Spleen (tissue), 11 donors: ENCODE measurements around the gene MTNR1B. TPM values are rescaled to one million over a fixed set of nuclear protein-coding genes. Genes with fewer than 3 reads are reported as not detected.

Source experiments
- DNase-seq: peaks from one replicate; pipeline ENCODE4 v3.0.0-alpha.2; 2020
- H3K27ac ChIP-seq, 8 donors: fragments of 200-600 bp; sonication (generic) in 7 of 8; 1 replicate in 4 of 8; 2 replicates in 4 of 8; pipeline versions ENCODE4 v1.5.0 to v1.8.0; 2016 to 2021; ENCODE audit warnings: inconsistent platforms in 4 of 8, mild to moderate bottlenecking in 4 of 8, moderate library complexity in 1 of 8
- H3K27me3 ChIP-seq, 7 donors: fragments of 200-600 bp; sonication (generic) in 6 of 7; replicated peaks in 1 of 7; 1 replicate in 4 of 7; 2 replicates in 3 of 7; pipeline versions ENCODE4 v1.5.0 to v1.8.0; 2016 to 2021; ENCODE audit warnings: inconsistent platforms in 3 of 7, mild to moderate bottlenecking in 1 of 7
- H3K36me3 ChIP-seq, 6 donors: fragments of 200-600 bp; sonication (generic) in 5 of 6; 1 replicate in 4 of 6; 2 replicates in 2 of 6; pipeline versions ENCODE4 v1.5.0 to v1.8.0; 2016 to 2021; ENCODE audit warnings: inconsistent platforms in 2 of 6
- H3K4me1 ChIP-seq, 6 donors: fragments of 200-600 bp; sonication (generic) in 5 of 6; 1 replicate in 3 of 6; 2 replicates in 3 of 6; pipeline versions ENCODE4 v1.5.0 to v1.8.0; 2016 to 2021; ENCODE audit warnings: inconsistent platforms in 3 of 6
- H3K4me3 ChIP-seq, 8 donors: fragments of 200-600 bp; sonication (generic) in 7 of 8; 1 replicate in 4 of 8; 2 replicates in 4 of 8; pipeline versions ENCODE4 v1.5.0 to v1.8.0; 2016 to 2021; ENCODE audit warnings: inconsistent platforms in 4 of 8, mild to moderate bottlenecking in 4 of 8, moderate library complexity in 2 of 8
- H3K9me3 ChIP-seq, 8 donors: fragments of 200-600 bp; sonication (generic) in 7 of 8; 1 replicate in 4 of 8; 2 replicates in 4 of 8; pipeline versions ENCODE4 v1.5.0 to v1.8.0; 2016 to 2021; ENCODE audit warnings: inconsistent platforms in 4 of 8
- POLR2A ChIP-seq, 3 donors: fragments of 450-650 bp; IDR thresholded peaks; one replicate each; pipeline ENCODE4 v1.5.1; 2017; ENCODE audit warnings: antibody characterized with exemption in 3 of 3, mild to moderate bottlenecking in 1 of 3
- POLR2AphosphoS5 ChIP-seq, 3 donors: sonication (generic); formaldehyde crosslinking; IDR thresholded peaks; one replicate each; pipeline ENCODE4 v1.5.1; 2017; ENCODE audit warnings: antibody characterized with exemption in 3 of 3
- WGBS, 5 donors: extraction: QIAGEN DNeasy Blood & Tissue Kit in 3 of 5; methylation state at CpG; one replicate each; pipeline versions ENCODE4 v1.1.5 to v1.1.7; 2013 to 2018; 5-methylcytosine and 5-hydroxymethylcytosine counted together
- intact Hi-C: fragments of 100-400 bp; cut with DNase I; formaldehyde crosslinking; loops from one replicate; pipeline ENCODE4 v1.15.0; 2023; ENCODE audit warnings: low total_unique reads
- polyA plus RNA-seq, 3 donors: library from polyadenylated mRNA; stranded (reverse); fragments of 200-250 nt; gene quantifications; one replicate each; pipeline ENCODE4 v1.2.1, GENCODE V29; 2013
- total RNA-seq, 7 donors: library from RNA; depleted of rRNA in 3 of 7; stranded (reverse); fragments of >200 nt in 3 of 7; fragmentation: NEBNext Ultra II Directional in 4 of 7; extraction: Animal tissue kit (Norgen Biotek cat#: 25700) in 4 of 7; gene quantifications; one replicate each; pipeline versions ENCODE4 v1.1.0 to v1.2.1, GENCODE V29; 2016 to 2021
- TF ChIP-seq, protein P1 (sequence below), 11 experiments: fragments of 200-600 bp in 7 of 11; fragments of 450-650 bp in 4 of 11; sonication (generic) in 4 of 11; IDR thresholded peaks in 8 of 11; conservative IDR thresholded peaks in 3 of 11; 1 replicate in 7 of 11; 2 replicates in 4 of 11; pipeline versions ENCODE4 v1.4.0 to v1.8.0; 2016 to 2021; ENCODE audit warnings: antibody characterized with exemption in 11 of 11, inconsistent platforms in 4 of 11, mild to moderate bottlenecking in 1 of 11
- donor health status: healthy with polysubstance abuse.
- donor health status: DM: no; HTN: no; CAD: no; lungs with moderate emphysema.
- donor health status: DM: no; HTN: no; CAD: no.
- donor health status: Bipolar disorder and iron deficiency.
- donor health status: healthy.
- donor health status: DM: no; HTN: no; CAD: no.
- donor health status: DM: yes; HTN: yes; CAD: no.

The MTNR1B gene
- total and polyA plus RNA-seq, 10 donors: not detected

DNA sequence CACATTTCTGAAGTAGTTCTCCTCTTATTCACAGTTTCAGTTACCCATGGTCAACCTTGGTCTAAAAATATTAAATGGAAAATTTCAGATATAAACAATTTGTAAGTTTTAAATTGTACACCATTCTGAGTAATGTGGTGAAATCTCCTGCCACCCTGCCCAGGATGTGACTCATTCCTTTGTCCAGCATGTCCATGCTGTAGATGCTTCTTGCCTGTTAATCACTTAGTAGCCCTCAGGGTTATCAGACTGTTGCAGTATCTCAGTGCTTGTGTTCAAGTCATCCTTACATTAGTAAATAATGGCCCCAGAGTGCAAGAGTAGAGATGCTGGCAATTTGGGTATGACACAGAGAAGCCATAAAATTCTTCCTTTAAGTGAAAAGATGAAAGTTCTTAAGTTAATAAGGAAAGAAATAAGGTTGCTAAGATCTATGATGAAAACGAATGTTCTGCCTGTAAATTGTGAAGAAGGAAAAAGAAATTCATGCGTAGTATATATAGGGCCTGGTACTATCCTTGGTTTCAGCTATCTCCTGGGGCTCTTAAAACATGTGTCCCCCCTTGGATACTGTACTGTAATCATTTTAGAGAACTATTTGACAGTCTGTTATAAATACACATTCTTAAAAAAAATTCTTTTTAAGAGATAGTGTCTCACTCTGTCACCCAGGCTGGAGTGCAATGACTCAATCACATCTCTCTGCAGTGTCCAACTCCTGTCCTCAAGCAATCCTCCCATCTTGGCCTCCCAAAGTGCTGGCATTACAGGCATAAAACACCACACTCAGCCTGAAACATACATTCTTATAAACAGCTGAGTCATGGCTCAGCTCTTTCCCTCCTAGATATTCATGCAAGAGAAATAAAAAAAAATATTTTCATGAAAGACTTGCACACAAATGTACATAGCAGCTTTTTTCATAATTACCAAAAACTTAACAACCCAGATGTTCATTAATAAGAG lies 31.3 kb downstream of the MTNR1B start:
- 75 to 89% (median 81%) methylated on average over 2 of the region's 2 CpGs for WGBS, 5 donors

DNA sequence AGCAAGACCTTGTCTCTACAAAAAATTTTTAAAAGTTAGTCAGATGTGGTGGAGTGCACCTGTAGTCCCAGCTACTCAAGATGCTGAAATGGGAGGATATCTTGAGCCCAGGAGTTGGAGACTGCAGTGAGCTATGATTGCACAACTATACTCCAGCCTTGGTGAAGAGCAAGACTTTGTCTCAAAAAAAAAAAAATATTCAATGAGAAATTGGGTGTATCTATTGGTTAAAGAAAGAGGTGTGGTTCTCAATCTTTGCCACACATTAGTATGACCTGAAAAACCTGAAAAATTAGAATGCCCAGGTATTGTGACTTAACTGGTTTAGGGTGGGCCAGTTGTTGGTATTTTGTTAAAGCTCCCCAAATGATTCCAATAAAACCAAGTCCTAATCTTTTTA lies 32.4 kb downstream of the MTNR1B start:
- TF ChIP-seq POLR2A (IDR thresholded peaks at IDR 0.05): no peak
- TF ChIP-seq POLR2AphosphoS5 (IDR thresholded peaks at IDR 0.05): no peak
- TF ChIP-seq, protein P1, sequence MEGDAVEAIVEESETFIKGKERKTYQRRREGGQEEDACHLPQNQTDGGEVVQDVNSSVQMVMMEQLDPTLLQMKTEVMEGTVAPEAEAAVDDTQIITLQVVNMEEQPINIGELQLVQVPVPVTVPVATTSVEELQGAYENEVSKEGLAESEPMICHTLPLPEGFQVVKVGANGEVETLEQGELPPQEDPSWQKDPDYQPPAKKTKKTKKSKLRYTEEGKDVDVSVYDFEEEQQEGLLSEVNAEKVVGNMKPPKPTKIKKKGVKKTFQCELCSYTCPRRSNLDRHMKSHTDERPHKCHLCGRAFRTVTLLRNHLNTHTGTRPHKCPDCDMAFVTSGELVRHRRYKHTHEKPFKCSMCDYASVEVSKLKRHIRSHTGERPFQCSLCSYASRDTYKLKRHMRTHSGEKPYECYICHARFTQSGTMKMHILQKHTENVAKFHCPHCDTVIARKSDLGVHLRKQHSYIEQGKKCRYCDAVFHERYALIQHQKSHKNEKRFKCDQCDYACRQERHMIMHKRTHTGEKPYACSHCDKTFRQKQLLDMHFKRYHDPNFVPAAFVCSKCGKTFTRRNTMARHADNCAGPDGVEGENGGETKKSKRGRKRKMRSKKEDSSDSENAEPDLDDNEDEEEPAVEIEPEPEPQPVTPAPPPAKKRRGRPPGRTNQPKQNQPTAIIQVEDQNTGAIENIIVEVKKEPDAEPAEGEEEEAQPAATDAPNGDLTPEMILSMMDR (IDR thresholded peaks at IDR 0.05 in 8 of 11, conservative IDR thresholded peaks at IDR 0.05 in 3 of 11): no peak
- no peak overlapping the region for H3K4me3 ChIP-seq
- peaks cover 0 to 11% (median 2%) of the 10 kb centered on the region in 8 donors for H3K9me3 ChIP-seq
- intact Hi-C loops: no loop called here
- H3K27me3 ChIP-seq: no peaks in the 10 kb centered on the region
- no peak for DNase-seq
- no peak overlapping the region for H3K27ac ChIP-seq
- H3K36me3 ChIP-seq: no peaks in the 10 kb centered on the region
- no peaks in the 10 kb centered on the region for H3K4me1 ChIP-seq

More for the DNA sequence above, 31.3 kb downstream of the MTNR1B start:
- Histone ChIP-seq H3K4me3 (no peak overlapping the region), H3K27me3 (no peaks in the 10 kb centered on the region), H3K27ac (no peak overlapping the region), H3K36me3 (no peaks in the 10 kb centered on the region), H3K9me3 (peaks cover 0 to 11% (median 2%) of the 10 kb centered on the region in 8 donors), H3K4me1 (no peaks in the 10 kb centered on the region)
- no peak for TF ChIP-seq POLR2A (IDR thresholded peaks at IDR 0.05)
- TF ChIP-seq POLR2AphosphoS5 (IDR thresholded peaks at IDR 0.05): no peak
- TF ChIP-seq, protein P1 (IDR thresholded peaks at IDR 0.05 in 8 of 11, conservative IDR thresholded peaks at IDR 0.05 in 3 of 11): no peak
- no peak for DNase-seq
- intact Hi-C loops: no loop called here

DNA sequence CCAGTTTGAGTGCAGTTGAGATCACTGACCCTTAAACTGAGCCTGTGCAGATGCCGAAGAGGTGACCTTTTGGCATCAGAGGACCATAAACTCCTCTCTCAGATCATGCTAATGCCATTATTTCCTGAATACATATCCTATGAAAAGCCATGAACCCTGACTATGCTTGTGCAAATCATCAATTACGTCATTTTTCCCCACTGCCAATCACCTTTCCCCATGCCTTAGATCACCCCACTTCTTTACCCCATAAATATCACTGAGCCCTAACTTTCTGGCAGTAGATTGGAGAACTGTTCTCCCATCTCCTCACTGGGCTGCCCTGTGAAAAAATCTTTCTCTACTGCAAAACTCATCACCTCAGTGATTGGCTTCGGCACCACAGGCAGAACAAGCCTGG lies 32.9 kb downstream of the MTNR1B start:
- WGBS, 5 donors: 69 to 78% (median 71%) methylated on average over 3 of the region's 3 CpGs
- intact Hi-C loops: no loop called here

DNA sequence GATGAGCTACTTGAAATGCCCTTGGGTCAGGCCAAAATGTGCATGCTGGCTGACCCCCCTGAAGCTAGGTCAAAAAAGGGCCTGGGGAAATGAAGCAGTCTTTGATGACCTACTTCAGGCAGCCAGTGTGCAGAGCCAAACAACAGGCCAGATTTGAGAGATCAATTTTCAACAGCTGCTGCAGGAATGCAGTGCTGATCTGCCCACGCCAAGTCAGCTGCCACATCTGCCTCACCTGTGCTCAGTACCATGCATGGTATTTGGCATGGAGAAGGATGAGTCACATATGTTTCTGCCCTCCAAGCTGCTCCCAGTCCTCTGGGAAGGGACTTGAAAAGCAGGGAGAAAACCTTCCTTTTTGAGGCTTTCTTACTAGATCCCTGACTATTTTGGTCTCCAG lies 35.8 kb downstream of the MTNR1B start:
- Histone ChIP-seq H3K36me3 (no peaks in the 10 kb centered on the region), H3K27ac (no peak overlapping the region), H3K27me3 (no peaks in the 10 kb centered on the region), H3K4me1 (no peaks in the 10 kb centered on the region), H3K9me3 (peaks cover 0 to 11% (median 2%) of the 10 kb centered on the region in 8 donors), H3K4me3 (no peak overlapping the region)
- intact Hi-C loops: no loop called here
- TF ChIP-seq POLR2AphosphoS5 (IDR thresholded peaks at IDR 0.05): no peak
- TF ChIP-seq POLR2A (IDR thresholded peaks at IDR 0.05): no peak
- TF ChIP-seq, protein P1 (IDR thresholded peaks at IDR 0.05 in 8 of 11, conservative IDR thresholded peaks at IDR 0.05 in 3 of 11): no peak
- WGBS, 5 donors: 66 to 79% (median 73%) methylated on average over 1 of the region's 1 CpG
- no peak for DNase-seq

More for the DNA sequence above, 32.9 kb downstream of the MTNR1B start:
- H3K36me3 ChIP-seq: no peaks in the 10 kb centered on the region
- no peaks in the 10 kb centered on the region for H3K27me3 ChIP-seq
- H3K4me3 ChIP-seq: no peak overlapping the region
- no peaks in the 10 kb centered on the region for H3K4me1 ChIP-seq
- no peak for DNase-seq
- TF ChIP-seq POLR2AphosphoS5 (IDR thresholded peaks at IDR 0.05) (no peak), POLR2A (IDR thresholded peaks at IDR 0.05) (no peak)
- TF ChIP-seq, protein P1 (IDR thresholded peaks at IDR 0.05 in 8 of 11, conservative IDR thresholded peaks at IDR 0.05 in 3 of 11): no peak
- H3K9me3 ChIP-seq: peaks cover 0 to 11% (median 2%) of the 10 kb centered on the region in 8 donors
- no peak overlapping the region for H3K27ac ChIP-seq
